Effector CD8-positive, alpha-beta T cell (primary cell): ENCODE data around the gene F3.
"Not testable (repeated sequence)": the region's sequence is repeated elsewhere in the genome, so short reads cannot be mapped to it uniquely, and the experiment has no call there.

Source experiments
- DNase-seq: peaks from one replicate; lab custom pipeline; 2025; lab: John Stamatoyannopoulos, UW
- total RNA-seq, 4 experiments: gene quantifications; one replicate each; lab custom pipeline; 2026; lab: John Stamatoyannopoulos, UW

Gene F3
- 0.10 to 0.35 (median 0.15) reads per million in 4 experiments for total RNA-seq

DNA sequence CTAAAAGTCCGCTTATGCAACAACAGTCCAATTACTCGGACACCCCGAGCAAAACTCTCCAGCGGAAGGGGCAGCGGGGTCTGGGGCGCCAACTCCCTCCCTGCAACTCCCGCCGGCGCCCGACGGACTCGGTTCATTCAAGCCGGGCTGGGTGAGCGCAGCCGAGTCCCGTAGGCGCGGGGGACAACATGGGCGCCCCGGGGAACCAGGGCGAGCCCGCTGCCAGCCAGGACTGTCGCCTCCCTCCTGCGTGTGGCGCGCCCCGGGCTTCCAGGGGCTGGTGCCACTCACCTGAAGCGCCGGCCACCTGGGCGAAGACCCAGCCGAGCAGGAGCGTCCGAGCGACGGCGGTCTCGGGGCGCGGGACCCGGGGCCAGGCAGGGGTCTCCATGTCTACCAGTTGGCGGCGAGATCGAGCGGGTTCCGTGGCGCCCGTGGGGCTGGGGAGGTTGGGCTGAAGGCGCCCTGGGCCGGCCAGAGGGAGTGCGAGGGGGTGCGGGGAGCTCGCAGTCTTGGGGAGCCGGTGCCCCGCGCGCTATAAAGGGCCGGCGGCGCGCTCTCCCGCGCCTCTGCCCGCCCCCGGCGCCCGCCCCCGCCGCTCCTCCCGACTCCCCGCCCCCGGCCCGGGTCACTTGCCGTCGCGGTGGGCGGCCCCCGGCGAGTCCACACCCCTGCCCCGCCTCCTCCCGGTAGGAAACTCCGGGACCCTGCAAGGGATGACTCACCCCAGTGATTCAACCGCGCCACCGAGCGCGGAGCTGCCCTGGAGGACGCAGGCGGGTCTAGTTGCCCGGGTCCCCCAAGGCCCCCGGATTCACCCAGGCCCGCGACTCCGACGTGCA is at the start of gene F3:
F3 (minus strand) TSS at position 514 of the 842 bp plus-strand sequence; CDS start at position 391, 123 bp downstream.
- no peak for DNase-seq

DNA sequence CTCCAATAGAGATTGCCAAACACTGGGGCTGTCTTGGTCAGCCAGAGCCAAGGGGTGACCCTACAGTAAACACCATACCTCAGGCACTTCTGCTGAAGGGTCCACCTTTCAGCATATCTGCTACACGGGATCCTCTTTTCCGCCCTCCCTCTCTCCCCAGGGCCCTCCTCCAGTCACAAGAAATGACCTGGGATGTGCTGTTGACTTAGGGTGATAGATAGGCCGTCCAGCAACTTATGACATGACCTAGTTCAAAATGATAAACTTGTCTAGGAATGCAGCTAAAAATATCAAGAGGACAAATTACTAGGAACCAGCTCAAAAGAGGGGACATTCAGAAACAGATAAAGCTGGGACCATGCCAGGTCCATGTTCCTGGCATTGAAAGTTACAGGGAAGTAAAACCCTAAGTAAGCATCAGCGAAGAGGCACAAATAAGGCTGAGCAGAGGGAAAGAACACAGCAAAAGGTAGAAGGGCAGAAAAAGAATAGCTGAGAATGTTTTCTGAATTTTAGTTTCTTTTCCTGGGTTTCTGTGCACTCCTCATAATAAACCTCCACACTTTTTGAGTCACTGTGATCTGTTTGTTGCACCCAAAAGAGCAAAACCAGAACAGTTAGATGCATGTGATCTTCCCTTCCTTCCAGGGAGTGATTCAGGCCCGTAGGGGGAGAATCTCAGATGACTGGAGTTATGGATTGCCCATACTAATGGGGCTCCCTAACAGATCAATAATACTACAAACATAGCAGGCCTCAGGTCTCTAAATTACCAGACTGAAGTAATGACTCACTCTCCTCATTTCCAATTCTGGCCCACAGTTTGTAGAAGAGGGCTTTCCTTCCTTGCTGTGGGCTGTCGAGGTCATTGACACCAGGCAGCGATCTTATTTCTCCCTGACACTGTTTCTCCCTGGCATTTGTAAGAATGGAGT is 48.9 kb upstream of the F3 start:
- DNase-seq: no peak

DNA sequence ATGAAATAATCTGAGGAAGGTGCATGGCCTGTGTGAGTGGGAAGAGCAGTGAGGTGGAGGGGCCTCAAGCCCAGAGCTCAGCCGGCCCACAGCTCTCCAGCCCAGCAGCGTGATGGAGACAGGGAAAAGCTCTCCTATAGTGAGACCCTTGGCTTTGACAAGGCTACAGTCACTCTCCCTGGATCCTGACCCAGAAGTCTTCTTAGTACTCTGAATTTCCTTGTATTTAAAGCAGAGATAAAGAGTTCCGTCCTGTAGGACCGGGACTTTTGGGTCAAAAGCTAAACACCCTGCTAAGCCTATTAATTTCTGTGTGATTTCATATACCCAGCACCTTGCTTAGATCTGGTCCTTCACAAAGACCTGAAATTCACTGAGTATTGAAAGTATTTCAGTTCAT is 48.2 kb upstream of the F3 start:
- DNase-seq: no peak

DNA sequence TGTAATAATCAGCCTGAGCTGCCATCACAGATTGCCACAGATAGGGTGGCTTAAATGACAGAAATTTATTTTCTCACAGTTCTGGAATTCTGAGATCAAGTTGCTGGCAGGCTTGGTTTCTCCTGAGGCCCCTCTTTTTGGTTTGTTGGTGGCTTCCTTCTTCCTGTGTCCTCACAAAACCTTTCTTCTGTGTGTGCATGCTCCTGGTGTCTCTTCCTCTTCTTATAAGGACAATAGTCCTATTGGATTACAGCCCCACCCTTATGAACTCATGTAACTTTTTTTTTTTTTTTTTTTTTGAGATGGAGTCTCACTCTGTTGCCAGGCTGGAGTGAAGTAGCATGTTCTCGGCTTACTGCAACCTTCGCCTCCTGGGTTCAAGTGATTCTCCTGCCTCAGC is 41.0 kb upstream of the F3 start:
- DNase-seq: no peak

DNA sequence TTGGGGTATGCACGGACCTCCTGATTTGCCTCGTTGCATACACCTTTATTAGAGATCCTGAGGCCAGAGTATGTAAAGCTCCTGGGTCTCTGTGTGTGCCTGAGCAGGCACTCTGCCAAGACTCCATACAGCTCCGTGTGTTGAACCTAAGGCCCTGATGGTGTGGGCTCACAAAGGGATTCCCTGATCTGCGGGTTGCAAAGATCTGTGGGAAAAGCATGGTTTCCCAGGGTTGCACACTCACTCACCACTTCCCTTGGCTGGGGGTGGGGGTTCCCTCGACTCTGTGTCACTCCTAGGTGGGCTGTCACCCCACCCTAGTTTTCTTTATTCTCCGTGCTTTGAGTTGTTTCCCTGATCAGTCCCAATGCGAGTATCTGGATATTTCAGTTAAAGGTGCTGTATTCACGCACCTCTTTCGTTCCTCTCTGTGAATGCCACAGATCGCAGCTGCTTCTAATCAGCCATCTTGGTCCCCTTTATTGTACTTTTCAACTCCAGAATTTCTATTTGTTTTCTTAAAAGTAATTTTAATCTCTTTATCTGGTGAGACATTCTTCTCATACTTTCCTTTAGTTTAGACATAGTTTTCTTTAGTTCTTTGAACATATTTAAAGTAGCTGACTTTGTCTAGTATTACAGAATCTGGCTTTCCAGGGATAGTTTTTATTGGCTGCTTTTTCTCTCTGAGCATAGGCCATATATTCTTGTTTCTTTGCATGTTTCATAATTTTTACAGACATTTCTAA is 39.0 kb upstream of the F3 start:
- no peak for DNase-seq

DNA sequence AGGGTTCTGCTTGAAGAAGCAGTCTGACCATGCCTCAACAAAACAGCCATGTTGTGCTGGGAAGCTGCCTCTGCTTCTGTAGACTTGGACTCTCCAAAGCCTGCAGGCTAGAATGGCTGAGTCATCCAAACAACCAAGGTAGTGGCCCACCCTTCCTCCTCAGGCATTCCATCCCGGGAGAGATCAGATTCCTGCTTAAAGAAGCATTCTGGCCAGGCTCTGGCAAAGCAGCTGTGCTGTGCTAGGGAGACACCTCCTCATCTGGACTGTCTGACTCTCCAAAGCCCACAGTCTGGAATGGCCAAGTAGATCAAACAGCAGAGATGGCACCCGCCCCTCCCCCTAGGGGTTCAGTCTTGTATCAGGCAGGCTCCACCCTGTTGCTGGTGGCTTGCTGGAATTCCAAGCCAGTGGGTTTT is 38.3 kb upstream of the F3 start:
- no peak for DNase-seq

DNA sequence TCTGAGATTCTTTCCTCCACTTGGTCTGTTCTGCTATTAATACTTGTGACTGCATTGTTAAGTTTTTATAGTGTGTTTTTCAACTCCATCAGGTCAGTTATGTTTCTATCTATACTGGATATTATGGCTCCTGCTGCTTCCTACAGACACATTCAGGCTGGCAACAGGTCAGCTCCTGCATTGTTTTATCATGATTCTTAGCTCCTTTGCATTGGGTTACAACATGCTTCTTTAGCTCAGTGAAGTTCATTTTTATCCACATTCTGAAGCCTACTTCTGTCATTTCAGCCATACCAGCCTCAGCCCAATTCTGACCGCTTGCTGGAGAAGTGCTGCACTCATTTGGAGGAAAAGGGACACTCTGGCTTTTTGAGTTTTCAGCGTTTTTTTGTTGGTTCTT is 37.3 kb upstream of the F3 start:
- DNase-seq: no peak

DNA sequence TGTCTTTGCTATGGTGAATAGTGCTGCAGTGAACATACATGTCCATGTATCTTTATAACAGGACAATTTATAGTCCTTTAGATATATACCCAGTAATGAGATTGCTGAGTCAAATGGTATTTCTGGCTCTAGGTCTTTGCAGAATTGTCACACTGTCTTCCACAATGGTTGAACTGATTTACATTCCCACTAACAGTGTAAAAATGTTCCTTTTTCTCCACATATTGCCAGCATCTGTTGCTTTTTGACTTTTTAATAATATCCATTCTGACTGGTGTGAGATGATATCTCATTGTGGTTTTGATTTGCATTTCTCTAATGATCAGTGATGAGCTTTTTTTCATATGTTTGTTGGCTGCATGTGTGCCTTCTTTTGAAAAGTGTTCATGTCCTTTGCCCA is 32.4 kb upstream of the F3 start:
- DNase-seq: not testable (repeated sequence)

DNA sequence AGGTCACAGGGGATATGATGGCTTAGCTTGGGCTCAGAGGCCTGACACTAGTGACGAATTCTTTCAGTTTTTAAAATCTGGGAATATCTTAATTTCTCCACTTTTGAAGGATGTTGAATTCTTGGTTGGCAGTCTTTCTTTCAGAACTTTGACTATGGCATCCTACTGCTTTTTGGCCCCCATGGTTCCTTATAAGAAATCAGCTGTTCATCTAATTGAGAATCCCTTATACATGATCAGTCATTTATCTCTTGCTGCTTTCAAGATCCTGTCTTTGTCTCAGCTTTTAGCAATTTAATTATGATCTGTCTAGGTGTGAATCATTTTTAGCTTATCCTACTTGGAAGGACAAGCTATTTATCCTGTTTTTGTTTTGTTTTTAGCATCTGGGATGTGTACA is 31.2 kb upstream of the F3 start:
- no peak for DNase-seq

DNA sequence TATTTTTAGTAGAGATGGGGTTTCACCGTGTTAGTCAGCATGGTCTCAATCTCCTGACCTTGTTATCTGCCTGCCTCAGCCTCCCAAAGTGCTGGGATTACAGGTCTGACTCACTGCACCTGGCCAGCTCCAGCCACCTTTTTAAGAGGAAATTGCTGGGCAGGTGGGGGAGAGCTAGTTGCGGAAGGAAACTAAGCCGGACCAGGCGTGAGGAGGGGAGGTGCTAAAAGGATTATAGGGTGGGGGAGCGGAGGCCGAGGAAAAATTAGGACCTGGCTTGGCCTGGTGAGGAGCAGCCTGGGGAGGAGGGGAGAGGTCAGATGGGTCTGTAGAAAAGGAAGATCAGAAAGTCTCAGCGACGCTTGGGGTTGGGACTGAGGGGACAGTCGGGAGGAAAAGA is 29.4 kb upstream of the F3 start:
- DNase-seq: not testable (repeated sequence)

DNA sequence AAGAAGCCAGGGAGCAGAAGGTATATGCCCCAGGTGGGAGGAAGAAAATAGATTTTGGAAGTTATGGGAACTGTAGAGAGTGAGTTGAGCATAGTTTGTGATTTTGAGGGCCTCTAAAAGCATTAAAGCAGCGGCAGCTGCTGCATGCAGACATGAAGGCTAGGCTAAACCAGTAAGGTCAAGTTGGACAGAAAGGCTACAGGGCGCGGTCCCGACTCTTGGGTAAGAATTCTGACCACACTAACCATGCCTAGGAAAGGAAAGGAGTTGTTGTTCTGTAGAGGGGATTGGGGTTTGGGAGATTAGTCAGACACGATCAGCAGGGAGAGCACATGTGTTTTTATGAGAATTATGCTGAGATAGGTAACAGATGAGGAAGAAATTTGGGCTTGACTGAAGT is 27.2 kb upstream of the F3 start:
- DNase-seq: not testable (repeated sequence)

DNA sequence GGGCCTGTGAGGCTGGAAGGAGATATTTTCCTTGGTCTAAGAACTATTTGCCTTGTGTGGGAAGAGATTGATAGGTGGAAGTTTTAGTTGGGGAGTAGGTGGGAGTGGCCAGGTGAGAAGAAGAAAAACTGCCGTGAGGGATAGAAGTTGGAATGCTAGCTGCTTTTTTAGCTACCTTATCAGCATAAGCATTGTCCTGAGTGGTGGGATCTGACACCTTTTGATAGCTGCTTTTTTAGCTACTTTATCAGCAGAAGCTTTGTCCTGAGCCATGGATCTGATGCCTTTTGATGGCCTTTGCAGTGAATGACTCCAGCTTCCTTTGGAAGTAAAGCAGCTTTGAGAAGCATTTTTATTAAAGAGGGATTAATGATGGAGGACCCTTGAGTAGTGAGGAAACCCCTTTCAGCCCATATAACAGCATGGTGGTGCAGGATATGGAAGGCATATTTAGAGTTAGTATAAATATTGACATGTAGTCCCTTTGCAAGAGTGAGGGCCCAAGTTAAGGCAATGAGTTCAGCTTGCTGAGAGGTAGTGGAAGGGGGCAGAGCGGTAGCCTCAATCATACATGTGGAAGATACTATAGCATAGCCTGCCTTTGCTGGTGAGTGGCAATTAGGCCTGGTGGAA is 26.5 kb upstream of the F3 start:
- not testable (repeated sequence) for DNase-seq

DNA sequence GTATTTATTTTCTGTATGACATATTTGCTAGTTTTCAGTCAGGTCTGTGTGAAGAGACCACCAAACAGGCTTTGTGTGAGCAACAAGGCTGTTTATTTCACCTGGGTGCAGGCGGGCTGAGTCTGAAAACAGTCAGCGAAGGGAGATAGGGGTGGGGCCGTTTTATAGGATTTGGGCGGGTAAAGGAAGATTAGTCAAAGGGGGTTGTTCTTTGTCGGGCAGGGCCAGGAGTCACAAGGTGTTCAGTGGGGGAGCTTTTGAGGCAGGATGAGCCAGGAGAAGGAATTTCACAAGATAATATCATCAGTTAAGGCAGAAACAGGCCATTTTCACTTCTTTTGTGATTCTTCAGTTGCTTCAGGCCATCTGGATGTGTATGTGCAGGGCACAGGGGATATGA is 24.9 kb upstream of the F3 start:
- not testable (repeated sequence) for DNase-seq

DNA sequence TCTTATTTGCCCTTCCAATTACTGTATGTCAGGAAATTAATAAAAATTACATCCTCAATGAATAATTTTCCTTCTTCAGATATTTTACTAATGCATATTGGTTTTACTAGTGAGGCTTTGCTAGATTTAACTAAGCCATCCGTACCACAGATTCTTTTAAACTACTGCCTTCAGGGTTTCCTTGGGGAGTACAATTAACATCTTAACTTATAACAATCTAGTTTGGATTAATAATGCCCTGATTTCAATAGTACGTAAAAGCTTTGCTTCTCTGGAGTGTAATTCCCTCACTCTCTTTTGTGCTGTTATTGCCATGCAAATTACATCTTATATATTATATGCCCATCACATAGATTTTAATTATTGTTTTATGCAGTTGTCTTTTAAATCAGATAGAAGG is 24.3 kb upstream of the F3 start:
- no peak for DNase-seq

DNA sequence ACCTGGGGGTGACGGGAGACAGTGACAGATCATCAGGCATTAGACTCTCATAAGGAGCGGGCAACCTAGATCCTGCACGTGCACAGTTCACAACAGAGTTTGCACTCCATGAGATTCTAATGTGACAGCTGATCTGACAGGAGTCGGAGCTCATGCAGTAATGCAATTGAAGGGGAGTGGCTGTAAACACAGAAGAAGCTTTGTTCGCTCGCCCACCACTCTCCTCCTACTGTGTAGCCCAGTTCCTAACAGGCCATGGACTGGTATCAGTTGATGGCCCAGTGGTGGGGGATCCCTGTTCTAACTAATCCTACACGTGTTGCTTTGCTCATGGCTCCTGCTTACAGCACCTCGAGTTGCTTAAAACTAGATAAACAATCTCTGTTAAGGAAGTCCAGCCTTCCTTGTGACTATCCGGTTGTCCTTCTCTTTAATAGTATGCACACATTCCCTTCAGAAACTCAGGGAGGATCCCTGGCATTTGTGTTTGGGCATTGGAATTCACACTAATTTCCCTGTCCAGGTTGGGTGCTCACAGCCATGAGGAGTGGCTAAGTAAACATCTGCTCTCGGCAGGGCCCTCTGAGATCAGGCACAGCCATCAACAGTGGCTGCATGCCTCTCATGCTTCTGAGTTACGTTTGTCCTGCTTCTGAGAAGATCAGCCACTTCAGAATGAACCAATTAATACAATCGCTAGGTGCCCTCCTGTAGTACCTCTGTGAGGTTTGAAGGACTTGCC is 21.1 kb upstream of the F3 start:
- DNase-seq: no peak

DNA sequence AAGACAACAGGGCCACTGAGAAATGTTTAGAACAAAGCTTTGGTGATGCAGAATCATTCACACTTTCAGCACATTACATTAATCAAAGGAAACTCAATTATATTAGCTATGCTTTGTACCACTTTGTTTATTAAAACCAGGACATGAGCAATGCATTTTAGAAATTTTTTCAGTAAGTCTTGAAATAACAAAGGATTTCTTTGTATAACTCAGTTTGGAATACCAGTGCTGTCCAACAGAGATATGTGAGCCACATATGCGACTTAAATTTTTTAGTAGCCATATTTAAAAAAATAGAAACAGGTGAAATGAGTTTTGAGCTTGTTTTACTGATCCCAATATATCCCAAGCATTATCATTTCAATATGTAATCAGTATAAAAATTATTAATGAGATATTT is 18.8 kb upstream of the F3 start:
- DNase-seq: no peak

DNA sequence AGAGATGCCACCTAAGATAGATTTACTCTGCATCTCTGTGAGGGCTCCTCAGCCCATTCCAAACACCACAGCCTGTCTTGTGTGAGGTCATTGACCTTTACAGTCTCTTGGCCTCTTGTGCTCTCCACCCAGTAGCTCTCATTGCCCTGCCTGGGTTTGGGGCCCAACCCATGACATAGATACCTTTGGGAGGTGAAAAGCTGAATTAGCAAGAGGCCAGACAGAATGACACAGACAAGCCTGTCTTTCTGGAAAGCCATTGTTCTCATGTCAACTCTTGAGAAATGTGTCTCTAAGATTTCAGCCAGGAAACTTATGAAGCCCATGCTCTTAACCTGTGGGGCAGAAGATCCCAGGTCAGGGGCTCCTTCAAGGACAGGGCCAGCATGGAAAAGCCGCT is 18.4 kb upstream of the F3 start:
- DNase-seq: no peak

DNA sequence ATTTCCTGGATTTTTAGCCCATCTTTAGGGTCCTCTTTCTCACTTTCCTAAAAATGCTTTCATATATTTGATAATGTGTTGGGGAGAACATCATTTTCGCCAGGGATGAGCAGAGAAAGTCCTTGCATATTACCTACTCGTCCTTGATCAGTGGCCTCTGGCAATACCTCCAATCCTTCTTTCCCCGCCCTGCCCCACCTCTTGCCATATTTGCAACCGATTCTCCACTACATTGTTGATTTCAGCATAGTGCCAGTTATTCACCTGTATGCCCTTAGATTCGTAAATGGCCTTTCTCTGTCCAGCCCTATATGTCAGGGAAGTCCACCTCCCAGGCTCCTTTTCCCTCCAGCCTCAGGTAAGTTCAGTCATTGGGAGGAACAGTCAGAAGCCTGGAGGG is 13.5 kb upstream of the F3 start:
- DNase-seq: no peak

DNA sequence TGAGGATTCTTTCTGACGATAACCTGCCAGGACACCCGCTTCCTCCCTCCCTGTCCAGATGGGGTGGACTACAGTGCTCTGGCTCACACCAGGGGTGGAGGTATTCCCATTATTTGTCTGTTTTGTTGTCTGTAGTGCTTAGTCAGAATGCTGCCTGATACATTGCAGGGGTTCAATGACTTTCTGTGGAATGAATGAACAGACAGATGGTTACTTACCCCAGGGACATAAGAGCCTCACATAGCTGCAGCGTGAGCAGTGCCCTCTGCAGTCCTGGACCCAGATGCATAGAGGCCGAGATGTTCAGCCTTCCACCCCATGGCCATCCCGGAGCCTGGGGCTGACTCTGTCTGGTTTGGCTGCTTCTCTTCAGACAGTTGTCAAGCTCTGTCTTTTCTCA is 13.0 kb upstream of the F3 start:
- no peak for DNase-seq

DNA sequence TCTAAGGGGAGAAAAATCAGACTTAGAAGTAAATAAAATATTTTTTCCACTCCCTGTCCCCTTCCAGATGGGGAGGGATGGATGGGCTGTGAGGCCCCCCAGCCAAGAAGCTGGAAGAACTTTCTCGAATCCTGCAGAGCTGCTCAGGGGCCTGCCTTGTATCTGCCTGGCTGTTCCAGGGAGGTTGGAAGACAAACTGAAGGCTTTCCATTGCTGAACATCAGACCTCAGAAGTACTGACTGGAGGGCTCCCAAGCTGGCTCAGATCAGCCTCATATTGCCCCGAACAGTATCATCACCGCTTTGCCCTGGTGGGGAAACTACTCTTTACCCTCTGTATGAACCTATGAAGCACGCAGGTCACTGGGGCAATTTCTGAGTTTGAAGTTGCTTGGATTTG is 12.4 kb upstream of the F3 start:
- DNase-seq: no peak

DNA sequence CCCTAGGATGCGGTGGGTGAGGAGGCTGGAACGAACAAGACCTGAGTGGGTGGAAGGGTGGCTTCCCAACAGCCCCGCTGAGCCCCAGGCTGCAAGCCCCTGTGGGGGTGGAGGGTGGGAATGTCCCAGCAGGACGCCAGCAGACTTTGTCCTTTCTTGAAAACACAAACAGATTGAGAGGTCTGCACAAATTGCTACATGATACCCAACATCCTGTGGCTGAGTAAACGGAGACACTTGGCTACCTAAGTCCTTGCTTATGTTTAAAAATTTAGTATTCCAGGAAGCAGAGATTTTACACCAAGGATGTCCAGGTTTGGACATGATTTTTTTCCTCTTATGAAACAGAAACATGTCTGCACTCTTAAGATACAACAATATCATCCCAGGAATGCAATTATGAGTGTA is 11.8 kb upstream of the F3 start:
- no peak for DNase-seq
